ENCODE measurements around the gene ZNF205.

Gene ZNF205

GRCh38 chr16:3096362-3096761 is 16.0 kb upstream of the ZNF205 start:
- H4K20me1 ChIP-seq (ENCODE audit: insufficient read depth, low read length) = no peaks in the 10 kb centered on the region
- no peaks in the 10 kb centered on the region for H3K9me3 ChIP-seq (ENCODE audit: low read length)
- H3K9me2 ChIP-seq (ENCODE audit: low read depth, low read length) = no peaks in the 10 kb centered on the region
- no peak overlapping the region for H2AFZ ChIP-seq (ENCODE audit: low read length)
- H3K9ac ChIP-seq (ENCODE audit: low read length) = no peak overlapping the region
- H3F3A ChIP-seq (ENCODE audit: insufficient read depth, low read length) = no peaks in the 10 kb centered on the region
- no peaks in the 10 kb centered on the region for H3K36me3 ChIP-seq (ENCODE audit: insufficient read depth, low read length)
- no peak overlapping the region for H3K4me2 ChIP-seq (ENCODE audit: low read length)
- no peak overlapping the region for H3K4me3 ChIP-seq (ENCODE audit: low read depth, low read length, poor library complexity, severe bottlenecking)
- no peak for TF ChIP-seq EZH2 (IDR thresholded peaks at IDR 0.05; ENCODE audit: borderline replicate concordance, low read length)
- TF ChIP-seq, protein P1, sequence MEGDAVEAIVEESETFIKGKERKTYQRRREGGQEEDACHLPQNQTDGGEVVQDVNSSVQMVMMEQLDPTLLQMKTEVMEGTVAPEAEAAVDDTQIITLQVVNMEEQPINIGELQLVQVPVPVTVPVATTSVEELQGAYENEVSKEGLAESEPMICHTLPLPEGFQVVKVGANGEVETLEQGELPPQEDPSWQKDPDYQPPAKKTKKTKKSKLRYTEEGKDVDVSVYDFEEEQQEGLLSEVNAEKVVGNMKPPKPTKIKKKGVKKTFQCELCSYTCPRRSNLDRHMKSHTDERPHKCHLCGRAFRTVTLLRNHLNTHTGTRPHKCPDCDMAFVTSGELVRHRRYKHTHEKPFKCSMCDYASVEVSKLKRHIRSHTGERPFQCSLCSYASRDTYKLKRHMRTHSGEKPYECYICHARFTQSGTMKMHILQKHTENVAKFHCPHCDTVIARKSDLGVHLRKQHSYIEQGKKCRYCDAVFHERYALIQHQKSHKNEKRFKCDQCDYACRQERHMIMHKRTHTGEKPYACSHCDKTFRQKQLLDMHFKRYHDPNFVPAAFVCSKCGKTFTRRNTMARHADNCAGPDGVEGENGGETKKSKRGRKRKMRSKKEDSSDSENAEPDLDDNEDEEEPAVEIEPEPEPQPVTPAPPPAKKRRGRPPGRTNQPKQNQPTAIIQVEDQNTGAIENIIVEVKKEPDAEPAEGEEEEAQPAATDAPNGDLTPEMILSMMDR (IDR thresholded peaks at IDR 0.05; ENCODE audit: low read length) = no peak
- peaks cover 23% of the 10 kb centered on the region for H3K4me1 ChIP-seq (ENCODE audit: insufficient read depth, low read length, severe bottlenecking)
- 0 out of 2 replicates have a peak, but pooled peaks cover 4% of the 10 kb centered on the region for H3K27me3 ChIP-seq (ENCODE audit: insufficient read depth, low read length)
- no peaks in the 10 kb centered on the region for H3K79me2 ChIP-seq (ENCODE audit: insufficient read depth, low read length)
- no peak overlapping the region for H3K27ac ChIP-seq (ENCODE audit: low read depth, low read length, poor library complexity, severe bottlenecking)

DNA sequence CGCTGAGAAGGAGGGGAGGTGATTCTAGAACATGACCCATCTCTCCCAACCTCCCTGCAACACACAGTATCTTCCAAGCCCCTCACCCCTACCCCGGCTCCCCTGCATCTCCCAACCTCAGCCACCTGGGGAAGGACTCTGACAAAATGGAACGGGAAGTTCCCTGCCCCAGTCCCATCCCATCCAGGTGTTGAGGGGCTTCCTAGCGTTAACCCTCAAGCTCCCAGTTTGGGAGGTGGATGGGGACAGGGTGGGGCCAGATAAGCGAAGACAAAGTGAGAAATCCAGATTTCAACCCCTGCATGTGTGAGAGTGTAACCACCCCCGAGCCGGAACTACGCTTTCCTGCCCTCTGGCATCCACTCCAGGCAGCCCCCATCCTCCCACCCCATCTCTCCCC is 15.1 kb upstream of the ZNF205 start:
- H3K4me3 ChIP-seq (ENCODE audit: low read depth, low read length, poor library complexity, severe bottlenecking) = no peak overlapping the region

DNA sequence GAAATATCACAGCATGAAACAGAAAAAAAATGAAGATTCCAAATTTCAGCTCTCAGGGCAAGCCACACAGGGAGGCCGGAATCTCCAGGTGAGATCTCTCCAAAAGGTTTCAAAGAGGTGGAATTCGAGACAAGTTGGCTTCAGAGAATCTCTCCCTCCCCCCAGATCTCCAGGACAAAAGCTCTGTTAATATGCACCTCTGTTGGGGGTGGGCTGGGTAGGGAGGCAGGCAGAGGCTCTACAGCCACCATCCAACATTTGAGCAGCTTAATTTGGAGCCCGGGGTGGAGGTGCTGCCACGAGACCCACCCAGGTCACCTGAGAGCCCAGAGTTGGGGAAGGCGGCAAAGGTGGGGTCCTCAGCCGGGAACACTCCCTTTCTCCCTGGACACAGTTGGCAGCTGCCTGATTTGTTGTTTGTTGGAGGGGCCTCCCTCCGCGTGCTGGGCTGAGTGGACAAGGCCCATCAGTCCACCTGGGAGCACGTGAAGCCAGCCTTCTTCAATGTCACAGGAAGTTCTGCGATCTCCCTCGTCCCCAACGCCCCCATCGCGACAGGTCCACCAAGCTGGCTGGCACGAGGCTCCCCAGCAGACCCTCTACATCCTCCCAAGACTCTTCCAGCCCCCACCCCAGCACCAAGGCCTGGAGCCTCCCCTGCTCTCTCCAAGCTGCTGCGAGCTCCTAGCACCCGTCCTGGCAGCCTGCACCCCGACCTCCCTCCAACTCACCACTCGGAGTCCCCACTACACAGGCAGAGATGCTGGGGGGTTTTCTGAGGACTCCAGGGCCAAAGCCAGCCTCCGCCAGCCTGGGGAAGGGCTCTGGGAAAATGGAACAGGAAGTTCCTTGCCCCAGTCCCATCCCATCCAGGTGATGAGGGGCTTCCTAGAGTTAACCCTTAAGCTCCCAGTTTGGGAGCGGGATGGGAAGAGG is 13.7 kb upstream of the ZNF205 start, which contains the start of gene ZSCAN10:
Gene ZSCAN10, minus strand, starts transcription at position 836 of the 936 bp plus-strand sequence. CDS start 6,357 bp downstream, outside the sequence.
- no peak within 1 kb of the TSS for H3K27ac ChIP-seq (ENCODE audit: low read depth, low read length, poor library complexity, severe bottlenecking)
- peaks cover 26% of the 10 kb centered on the region for H3K4me1 ChIP-seq (ENCODE audit: insufficient read depth, low read length, severe bottlenecking)
- H3K79me2 ChIP-seq (ENCODE audit: insufficient read depth, low read length) = no peaks in the 10 kb centered on the region
- peak within 1 kb of the TSS; percentile 41 for H3K4me3 ChIP-seq (ENCODE audit: low read depth, low read length, poor library complexity, severe bottlenecking)
- H3K9me2 ChIP-seq (ENCODE audit: low read depth, low read length) = no peaks in the 10 kb centered on the region
- H3K9ac ChIP-seq (ENCODE audit: low read length) = no peak within 1 kb of the TSS
- H4K20me1 ChIP-seq (ENCODE audit: insufficient read depth, low read length) = no peaks in the 10 kb centered on the region
- no peaks in the 10 kb centered on the region for H3K27me3 ChIP-seq (ENCODE audit: insufficient read depth, low read length)
- H2AFZ ChIP-seq (ENCODE audit: low read length) = no peak within 1 kb of the TSS
- no peaks in the 10 kb centered on the region for H3K36me3 ChIP-seq (ENCODE audit: insufficient read depth, low read length)
- no peaks in the 10 kb centered on the region for H3K9me3 ChIP-seq (ENCODE audit: low read length)
- TF ChIP-seq, protein P1 (IDR thresholded peaks at IDR 0.05; ENCODE audit: low read length) = no peak
- TF ChIP-seq EZH2 (IDR thresholded peaks at IDR 0.05; ENCODE audit: borderline replicate concordance, low read length) = no peak
- H3K4me2 ChIP-seq (ENCODE audit: low read length) = peak within 1 kb of the TSS; percentile 56
- peaks cover 6% of the 10 kb centered on the region; the same call in 1 of the 2 replicates for H3F3A ChIP-seq (ENCODE audit: insufficient read depth, low read length)

More for the DNA sequence above, 15.1 kb upstream of the ZNF205 start:
- H2AFZ ChIP-seq (ENCODE audit: low read length) = no peak overlapping the region
- no peak overlapping the region for H3K4me2 ChIP-seq (ENCODE audit: low read length)
- H3K27me3 ChIP-seq (ENCODE audit: insufficient read depth, low read length) = no peaks in the 10 kb centered on the region
- H3K9me2 ChIP-seq (ENCODE audit: low read depth, low read length) = no peaks in the 10 kb centered on the region
- H3K36me3 ChIP-seq (ENCODE audit: insufficient read depth, low read length) = no peaks in the 10 kb centered on the region
- H3K4me1 ChIP-seq (ENCODE audit: insufficient read depth, low read length, severe bottlenecking) = peaks cover 32% of the 10 kb centered on the region
- no peaks in the 10 kb centered on the region for H3K9me3 ChIP-seq (ENCODE audit: low read length)
- H3F3A ChIP-seq (ENCODE audit: insufficient read depth, low read length) = no peaks in the 10 kb centered on the region
- H3K9ac ChIP-seq (ENCODE audit: low read length) = no peak overlapping the region
- H3K27ac ChIP-seq (ENCODE audit: low read depth, low read length, poor library complexity, severe bottlenecking) = no peak overlapping the region
- H4K20me1 ChIP-seq (ENCODE audit: insufficient read depth, low read length) = no peaks in the 10 kb centered on the region
- H3K79me2 ChIP-seq (ENCODE audit: insufficient read depth, low read length) = no peaks in the 10 kb centered on the region
- TF ChIP-seq, protein P1 (IDR thresholded peaks at IDR 0.05; ENCODE audit: low read length) = no peak
- TF ChIP-seq EZH2 (IDR thresholded peaks at IDR 0.05; ENCODE audit: borderline replicate concordance, low read length) = no peak
